Suprapubic skin (tissue), 4 donors: ENCODE results near the gene DBN1. TPM values are rescaled to one million over a fixed set of nuclear protein-coding genes. Genes with fewer than 3 reads are reported as not detected.
A peak's percentile ranks its signal among the peaks of the same experiment; 100 is the strongest.

Source experiments
- DNase-seq, 2 donors: peaks; one replicate each; pipeline ENCODE4 v3.0.0-alpha.2; 2019; ENCODE audit warnings: low spot score in 2 of 2
- H3K27ac ChIP-seq: fragments of 200-600 bp; sonication (generic); one replicate; pipeline ENCODE4 v1.5.1; 2019
- H3K27me3 ChIP-seq: fragments of 200-600 bp; sonication (generic); one replicate; pipeline ENCODE4 v1.5.1; 2019
- H3K36me3 ChIP-seq: fragments of 200-600 bp; sonication (generic); one replicate; pipeline ENCODE4 v1.5.1; 2019
- H3K4me1 ChIP-seq: fragments of 200-600 bp; sonication (generic); one replicate; pipeline ENCODE4 v1.5.1; 2019
- H3K4me3 ChIP-seq: fragments of 200-600 bp; sonication (generic); one replicate; pipeline ENCODE4 v1.5.1; 2019; ENCODE audit warnings: mild to moderate bottlenecking
- H3K9me3 ChIP-seq: fragments of 200-600 bp; sonication (generic); one replicate; pipeline ENCODE4 v1.5.1; 2019
- EP300 ChIP-seq: sonication (generic); formaldehyde crosslinking; IDR thresholded peaks from one replicate; pipeline ENCODE4 v1.6.1; 2017; ENCODE audit warnings: antibody characterized with exemption
- POLR2A ChIP-seq, 2 donors: fragments of 450-650 bp; IDR thresholded peaks; one replicate each; pipeline ENCODE4 v1.6.1; 2017; ENCODE audit warnings: antibody characterized with exemption in 2 of 2, mild to moderate bottlenecking in 2 of 2, moderate library complexity in 2 of 2
- POLR2AphosphoS5 ChIP-seq, 3 donors: sonication (generic); formaldehyde crosslinking; IDR thresholded peaks; one replicate each; pipeline ENCODE4 v1.6.1; 2017; ENCODE audit warnings: antibody characterized with exemption in 3 of 3
- WGBS: methylation state at CpG from one replicate; pipeline ENCODE4 v1.1.5; 2018; 5-methylcytosine and 5-hydroxymethylcytosine counted together
- total RNA-seq, 4 donors: library from RNA; depleted of rRNA; stranded (reverse); fragments of >200 nt; gene quantifications; one replicate each; pipeline ENCODE4 v1.1.0, GENCODE V29; 2016
- TF ChIP-seq, protein P1 (sequence below), 2 donors: fragments of 200-600 bp in 1 of 2; fragments of 450-650 bp in 1 of 2; sonication (generic) in 1 of 2; IDR thresholded peaks; one replicate each; pipeline ENCODE4 v1.5.1; 2016 to 2019; ENCODE audit warnings: antibody characterized with exemption in 2 of 2, mild to moderate bottlenecking in 1 of 2, moderate library complexity in 1 of 2

Gene DBN1
- total RNA-seq, 4 donors from 2014 or later, result 13.1 to 43.4 (median 25.3) TPM

DNA sequence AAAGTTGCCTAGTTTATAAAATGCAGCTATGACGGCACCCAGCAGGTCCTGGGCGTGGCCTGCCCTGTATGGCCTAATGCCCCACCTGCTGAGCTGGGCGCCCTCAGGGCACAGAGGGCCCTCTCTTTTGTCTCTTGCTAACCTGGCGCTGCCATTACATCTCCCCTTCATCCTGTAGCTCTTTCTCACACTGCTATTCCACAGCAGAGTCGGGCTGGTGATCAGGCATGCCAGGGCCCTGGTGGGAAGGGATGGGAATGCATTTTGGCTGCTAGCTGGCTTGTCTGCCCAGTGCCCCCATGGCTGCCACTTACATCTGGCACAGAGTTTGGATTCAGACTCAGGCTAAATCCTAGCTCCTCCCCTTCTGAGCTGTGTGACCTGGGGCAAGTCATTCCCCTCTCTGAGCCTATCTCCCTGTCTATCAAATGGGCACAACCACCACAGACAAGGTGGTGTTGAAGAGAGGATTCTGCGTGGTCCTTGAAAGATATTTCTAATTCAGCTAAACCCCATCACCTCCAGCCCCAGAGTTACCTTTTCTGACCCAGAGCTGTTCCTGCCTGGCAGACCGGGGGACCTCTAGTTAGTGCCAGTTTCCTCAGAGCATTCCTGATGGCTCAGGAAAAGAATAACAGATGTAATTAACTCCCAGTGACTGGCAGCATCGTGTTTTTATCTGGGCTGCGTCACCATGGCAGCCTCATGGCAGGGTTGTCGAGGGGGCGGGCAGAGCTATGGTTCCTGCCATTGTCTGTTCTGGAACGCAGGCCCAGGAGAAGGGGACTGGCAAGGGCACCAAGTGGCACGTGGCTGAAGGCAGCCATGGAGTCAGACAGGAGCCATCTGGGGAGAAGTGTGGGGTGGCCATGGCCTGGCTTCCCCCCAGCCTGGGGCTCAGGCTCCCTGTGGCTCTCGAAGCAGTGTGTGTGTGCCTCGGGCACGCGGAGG is 20.5 kb downstream of the DBN1 start:
- Histone ChIP-seq H3K4me3 (no peak overlapping the region), H3K27me3 (no peaks in the 10 kb centered on the region), H3K4me1 (peaks cover 76% of the 10 kb centered on the region), H3K27ac (peak overlapping the region; percentile 46), H3K9me3 (no peaks in the 10 kb centered on the region), H3K36me3 (peaks cover 3% of the 10 kb centered on the region)
- TF ChIP-seq EP300 (no peak), POLR2A (IDR thresholded peaks at IDR 0.05) (no peak)
- DNase-seq, result no peak
- WGBS, result 64% methylated on average over 17 of the region's 17 CpGs

DNA sequence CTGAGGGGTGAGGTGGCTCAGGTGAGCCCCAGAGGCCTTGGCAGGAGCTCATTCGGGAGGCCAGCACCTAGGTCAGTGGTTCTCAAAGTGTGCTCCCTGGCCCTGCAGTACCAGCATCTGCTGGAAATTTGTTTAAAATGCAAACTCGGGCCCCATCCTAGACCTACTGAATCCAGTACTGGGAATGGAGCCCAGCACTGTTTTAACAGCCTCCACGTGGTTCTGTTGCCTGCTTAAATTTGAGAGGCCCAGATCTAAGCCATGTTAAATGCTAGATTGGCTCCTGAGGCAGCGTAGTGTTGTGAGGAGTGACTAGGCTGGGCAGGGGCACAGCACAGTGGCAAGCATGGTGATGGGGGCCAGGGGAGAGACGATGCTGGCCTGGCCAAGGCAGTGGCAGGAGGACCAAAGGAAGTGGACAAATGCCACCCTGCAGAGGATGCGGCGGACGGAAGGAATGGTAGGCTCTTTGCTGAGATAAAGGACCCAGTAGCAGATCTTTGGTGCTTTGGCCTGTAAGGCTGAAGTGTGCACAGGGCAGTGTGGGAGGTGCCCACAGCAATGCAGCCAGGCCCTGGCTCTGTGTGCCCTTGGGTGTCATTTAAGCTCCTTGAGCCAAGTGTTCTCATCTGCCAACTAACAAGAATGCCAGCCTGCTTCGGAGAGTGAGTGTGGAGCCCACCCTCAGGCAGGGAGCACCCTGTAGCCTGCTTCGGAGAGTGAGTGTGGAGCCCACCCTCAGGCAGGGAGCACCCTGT is 22.6 kb downstream of the DBN1 start:
- Histone ChIP-seq H3K4me1 (peaks cover 83% of the 10 kb centered on the region), H3K4me3 (no peak overlapping the region), H3K27me3 (no peaks in the 10 kb centered on the region), H3K36me3 (no peaks in the 10 kb centered on the region), H3K9me3 (no peaks in the 10 kb centered on the region), H3K27ac (no peak overlapping the region)
- WGBS, result 90% methylated on average over 6 of the region's 10 CpGs
- DNase-seq, result no peak
- TF ChIP-seq EP300 (no peak), POLR2A (IDR thresholded peaks at IDR 0.05) (no peak), POLR2AphosphoS5 (IDR thresholded peaks at IDR 0.05) (no peak)
- TF ChIP-seq, protein P1, sequence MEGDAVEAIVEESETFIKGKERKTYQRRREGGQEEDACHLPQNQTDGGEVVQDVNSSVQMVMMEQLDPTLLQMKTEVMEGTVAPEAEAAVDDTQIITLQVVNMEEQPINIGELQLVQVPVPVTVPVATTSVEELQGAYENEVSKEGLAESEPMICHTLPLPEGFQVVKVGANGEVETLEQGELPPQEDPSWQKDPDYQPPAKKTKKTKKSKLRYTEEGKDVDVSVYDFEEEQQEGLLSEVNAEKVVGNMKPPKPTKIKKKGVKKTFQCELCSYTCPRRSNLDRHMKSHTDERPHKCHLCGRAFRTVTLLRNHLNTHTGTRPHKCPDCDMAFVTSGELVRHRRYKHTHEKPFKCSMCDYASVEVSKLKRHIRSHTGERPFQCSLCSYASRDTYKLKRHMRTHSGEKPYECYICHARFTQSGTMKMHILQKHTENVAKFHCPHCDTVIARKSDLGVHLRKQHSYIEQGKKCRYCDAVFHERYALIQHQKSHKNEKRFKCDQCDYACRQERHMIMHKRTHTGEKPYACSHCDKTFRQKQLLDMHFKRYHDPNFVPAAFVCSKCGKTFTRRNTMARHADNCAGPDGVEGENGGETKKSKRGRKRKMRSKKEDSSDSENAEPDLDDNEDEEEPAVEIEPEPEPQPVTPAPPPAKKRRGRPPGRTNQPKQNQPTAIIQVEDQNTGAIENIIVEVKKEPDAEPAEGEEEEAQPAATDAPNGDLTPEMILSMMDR (IDR thresholded peaks at IDR 0.05), result no peak

- Histone ChIP-seq H3K27ac (no peak overlapping the region), H3K4me1 (peaks cover 82% of the 10 kb centered on the region), H3K9me3 (no peaks in the 10 kb centered on the region), H3K27me3 (no peaks in the 10 kb centered on the region), H3K36me3 (no peaks in the 10 kb centered on the region), H3K4me3 (no peak overlapping the region)
- TF ChIP-seq, protein P1 (IDR thresholded peaks at IDR 0.05), result no peak
- TF ChIP-seq POLR2AphosphoS5 (IDR thresholded peaks at IDR 0.05), result no peak
- TF ChIP-seq EP300, result no peak
- no peak for TF ChIP-seq POLR2A (IDR thresholded peaks at IDR 0.05)
- peak in 1 of 2 donors; percentile 64 for DNase-seq
- WGBS, result 77% methylated on average over 7 of the region's 18 CpGs
These were observed 24.0 kb downstream of the DBN1 start for GRCh38 chr5:177449140-177450061.

DNA sequence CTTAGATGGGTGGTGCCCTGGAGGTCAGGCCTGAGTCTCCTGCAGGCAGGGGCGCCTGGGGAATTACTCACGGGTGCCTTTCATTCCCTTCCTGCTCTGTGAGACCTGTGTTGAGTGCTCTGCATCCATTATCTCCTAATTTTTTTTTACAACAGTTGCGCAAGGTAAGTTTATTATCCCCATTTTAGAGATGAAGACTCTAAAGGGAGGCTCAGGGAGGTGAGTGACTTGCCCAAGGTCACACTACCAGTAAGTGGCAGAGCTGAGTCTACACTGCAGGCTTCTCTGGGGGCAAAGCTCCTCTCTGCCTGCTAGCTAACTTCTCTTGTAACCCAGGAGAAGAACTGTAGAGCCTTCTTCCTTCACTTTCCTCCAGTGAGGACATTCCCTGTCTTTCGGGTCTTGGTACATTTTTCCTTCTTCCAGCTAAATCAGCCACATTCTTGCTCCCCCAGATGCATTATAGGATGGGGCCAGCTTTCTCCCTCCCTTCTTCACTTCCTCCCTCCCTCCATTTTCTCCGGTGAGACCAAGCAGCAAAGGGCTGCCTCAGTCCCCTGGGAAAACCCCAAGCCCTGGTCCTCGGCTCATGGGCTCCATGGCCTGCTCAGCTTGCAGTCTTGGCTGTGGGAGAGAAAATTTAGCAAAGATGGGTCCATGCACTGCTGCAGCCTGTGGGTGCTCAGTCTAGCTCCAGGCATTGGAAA is 25.0 kb downstream of the DBN1 start:
- Histone ChIP-seq H3K4me1 (peaks cover 80% of the 10 kb centered on the region), H3K4me3 (no peak overlapping the region), H3K36me3 (no peaks in the 10 kb centered on the region), H3K27me3 (no peaks in the 10 kb centered on the region), H3K27ac (no peak overlapping the region), H3K9me3 (no peaks in the 10 kb centered on the region)
- DNase-seq, result no peak
- 74% methylated on average over 6 of the region's 6 CpGs for WGBS
- TF ChIP-seq POLR2A (IDR thresholded peaks at IDR 0.05) (no peak), EP300 (no peak), POLR2AphosphoS5 (IDR thresholded peaks at IDR 0.05) (no peak)
- TF ChIP-seq, protein P1 (IDR thresholded peaks at IDR 0.05), result no peak
